Effector memory CD4-positive, alpha-beta T cell (primary cell): ENCODE data around the gene PSME3IP1.

Experiments
- DNase-seq, 3 donors: peaks; one replicate each; pipeline ENCODE4 v3.0.0-alpha.2; 2020
- H3K27ac ChIP-seq: 2 replicates; pipeline ENCODE4 v1.7.0; 2013; ENCODE audit warnings: mild to moderate bottlenecking, low read length, moderate library complexity; ENCODE audit not compliant: insufficient read depth, poor library complexity, severe bottlenecking
- H3K27me3 ChIP-seq: replicated peaks from 2 replicates; pipeline ENCODE4 v1.7.0; 2013; ENCODE audit warnings: mild to moderate bottlenecking, low read length; ENCODE audit not compliant: insufficient read depth, control insufficient read depth, poor library complexity, severe bottlenecking
- H3K36me3 ChIP-seq: 2 replicates; pipeline ENCODE4 v1.7.0; 2013; ENCODE audit warnings: mild to moderate bottlenecking, low read length, moderate library complexity; ENCODE audit not compliant: control insufficient read depth, insufficient read depth
- H3K4me1 ChIP-seq: 2 replicates; pipeline ENCODE4 v1.7.0; 2013; ENCODE audit warnings: low read length, mild to moderate bottlenecking; ENCODE audit not compliant: control insufficient read depth, insufficient read depth, poor library complexity, severe bottlenecking
- H3K4me3 ChIP-seq: 2 replicates; pipeline ENCODE4 v1.7.0; 2013; ENCODE audit warnings: low read length, low read depth, mild to moderate bottlenecking; ENCODE audit not compliant: insufficient read depth, poor library complexity, severe bottlenecking
- H3K9me3 ChIP-seq: 2 replicates; pipeline ENCODE4 v1.7.0; 2013; ENCODE audit warnings: mild to moderate bottlenecking, low read length, moderate library complexity; ENCODE audit not compliant: control insufficient read depth

The PSME3IP1 gene

DNA sequence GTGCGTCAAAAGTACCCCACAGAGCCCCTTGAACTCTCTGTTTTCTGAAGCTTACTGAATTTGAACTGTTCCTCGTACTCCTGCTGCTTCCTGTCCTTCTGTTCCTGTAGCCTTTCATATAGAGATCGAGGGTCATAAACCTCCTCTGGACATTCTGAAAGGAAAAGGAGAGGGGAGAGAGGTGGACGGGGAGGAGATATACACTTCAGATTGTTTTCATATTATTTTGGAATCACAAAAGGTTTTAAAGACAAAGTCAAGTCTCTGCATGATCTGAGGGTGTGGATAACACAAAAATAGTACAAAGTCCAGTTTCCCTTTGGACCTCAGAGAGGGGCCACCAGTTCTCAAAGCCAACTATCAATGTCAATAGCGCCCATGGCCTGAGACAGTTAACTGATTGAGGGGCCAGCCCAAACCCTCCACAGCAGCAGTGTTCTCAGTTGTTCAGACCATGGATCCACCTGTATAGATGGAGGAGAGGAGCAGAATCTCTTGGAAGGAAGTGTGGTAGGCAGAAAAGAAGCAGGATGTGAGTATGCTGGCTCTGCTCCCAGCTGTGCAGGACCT lies 13.0 kb downstream of the PSME3IP1 start:
- peaks cover 31% of the 10 kb centered on the region for H3K36me3 ChIP-seq
- H3K27ac ChIP-seq: no peak overlapping the region
- no peaks in the 10 kb centered on the region for H3K4me1 ChIP-seq
- no peak for DNase-seq
- H3K27me3 ChIP-seq: no peaks in the 10 kb centered on the region
- H3K9me3 ChIP-seq: no peaks in the 10 kb centered on the region
- H3K4me3 ChIP-seq: no peak overlapping the region

DNA sequence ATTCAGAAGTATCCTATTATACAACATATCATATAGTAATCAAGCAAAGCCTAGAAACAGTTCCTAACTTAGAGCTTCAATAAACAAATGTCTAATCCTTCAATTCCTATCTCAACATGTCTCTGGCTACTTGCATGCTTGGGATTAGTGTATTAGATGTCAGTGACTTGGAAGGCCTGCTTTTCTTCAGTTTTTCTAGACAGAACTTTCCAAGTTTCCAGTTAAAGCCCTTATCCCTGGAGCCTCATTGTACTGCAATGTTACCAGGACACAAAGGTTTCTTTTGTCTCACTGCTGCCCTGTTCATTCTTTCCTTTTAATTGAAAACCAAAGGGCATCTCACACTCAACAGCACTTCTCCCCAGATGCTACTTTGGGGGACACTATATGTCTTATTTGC lies 16.5 kb downstream of the PSME3IP1 start:
- Histone ChIP-seq H3K4me3 (no peak overlapping the region), H3K4me1 (no peaks in the 10 kb centered on the region), H3K36me3 (peaks cover 52% of the 10 kb centered on the region), H3K27me3 (no peaks in the 10 kb centered on the region), H3K27ac (no peak overlapping the region), H3K9me3 (no peaks in the 10 kb centered on the region)
- DNase-seq: no peak

DNA sequence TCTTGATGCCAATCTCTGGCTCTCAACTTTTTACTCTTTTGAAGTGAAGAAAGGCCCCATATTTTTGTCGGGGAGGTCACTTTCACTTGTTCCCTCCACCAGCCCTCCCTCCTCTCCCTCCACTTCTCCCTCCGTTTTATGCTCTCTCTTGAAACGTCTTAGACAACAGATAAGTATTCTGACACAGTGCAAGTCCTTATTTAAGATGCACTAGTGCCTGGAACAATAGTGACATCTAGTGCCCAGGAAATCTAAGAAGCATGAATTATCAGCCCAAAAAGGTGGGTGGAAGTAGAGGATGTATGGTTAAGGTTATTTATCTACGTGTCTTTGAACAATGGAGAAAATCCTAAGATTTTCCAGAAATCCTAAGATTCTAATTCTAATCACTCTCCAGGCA lies 17.9 kb downstream of the PSME3IP1 start:
- H3K36me3 ChIP-seq: peaks cover 64% of the 10 kb centered on the region
- no peaks in the 10 kb centered on the region for H3K9me3 ChIP-seq
- no peaks in the 10 kb centered on the region for H3K4me1 ChIP-seq
- no peak overlapping the region for H3K27ac ChIP-seq
- DNase-seq: no peak
- no peak overlapping the region for H3K4me3 ChIP-seq
- H3K27me3 ChIP-seq: no peaks in the 10 kb centered on the region

DNA sequence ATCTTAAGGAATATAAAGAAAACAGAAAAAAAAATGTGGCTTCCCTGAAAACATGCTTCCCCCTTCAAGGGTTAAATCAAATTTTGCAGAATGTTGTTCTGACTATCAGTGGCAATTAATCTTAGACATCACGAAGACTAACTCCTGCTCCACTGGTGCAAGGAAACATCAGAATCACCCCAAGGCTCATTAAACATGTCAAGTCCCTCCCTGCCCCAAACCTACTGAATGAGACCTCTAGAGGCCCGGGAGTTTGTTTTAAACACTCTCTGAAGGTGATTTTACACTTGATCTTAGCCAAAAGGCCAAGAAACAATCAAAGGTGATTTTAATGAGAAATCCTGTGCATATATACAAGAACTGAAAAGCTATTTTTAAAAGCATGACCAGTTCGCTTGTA lies 18.3 kb downstream of the PSME3IP1 start:
- H3K36me3 ChIP-seq: peaks cover 64% of the 10 kb centered on the region
- no peaks in the 10 kb centered on the region for H3K9me3 ChIP-seq
- no peaks in the 10 kb centered on the region for H3K4me1 ChIP-seq
- H3K27me3 ChIP-seq: no peaks in the 10 kb centered on the region
- H3K4me3 ChIP-seq: no peak overlapping the region
- H3K27ac ChIP-seq: no peak overlapping the region
- DNase-seq: no peak

DNA sequence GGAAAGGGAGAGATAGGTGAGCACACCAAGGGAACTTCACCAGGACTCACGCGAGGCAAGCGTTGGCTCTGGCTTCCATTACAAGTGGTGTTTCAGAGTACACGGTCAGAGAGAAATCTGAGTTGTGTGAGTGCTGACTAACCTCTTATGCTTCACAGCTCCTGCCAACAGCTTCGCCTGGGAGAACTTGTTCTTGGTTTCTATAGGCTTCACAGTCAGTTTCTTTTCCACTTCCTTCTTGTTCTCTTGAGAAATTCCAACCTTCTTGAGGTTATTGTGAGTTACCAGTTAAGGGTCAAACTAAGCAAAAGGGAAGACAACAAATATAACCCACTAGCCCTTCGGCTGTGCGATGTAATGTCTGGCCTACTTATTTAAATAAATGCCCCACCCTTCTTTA lies 18.9 kb downstream of the PSME3IP1 start:
- DNase-seq: no peak
- Histone ChIP-seq H3K9me3 (no peaks in the 10 kb centered on the region), H3K4me3 (no peak overlapping the region), H3K36me3 (peaks cover 66% of the 10 kb centered on the region), H3K27ac (no peak overlapping the region), H3K4me1 (no peaks in the 10 kb centered on the region), H3K27me3 (no peaks in the 10 kb centered on the region)

DNA sequence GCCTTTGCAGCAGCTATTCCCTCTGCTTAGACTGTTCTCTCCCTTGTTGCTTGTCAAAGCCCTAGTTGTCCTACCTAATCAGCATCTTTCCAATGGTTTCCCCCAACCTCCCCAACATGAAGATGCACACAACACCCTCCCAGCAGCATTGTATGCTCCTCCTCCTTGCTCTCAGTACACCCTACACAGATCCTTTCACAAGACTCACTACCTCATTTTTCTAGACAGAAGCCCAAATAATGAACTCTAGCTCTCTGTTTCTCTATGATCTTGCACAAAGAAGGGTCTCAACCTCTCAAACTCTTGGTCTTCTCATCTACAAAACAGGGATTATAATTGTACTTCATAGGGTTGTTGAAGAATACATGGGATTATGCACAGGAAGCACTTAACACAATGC lies 19.4 kb downstream of the PSME3IP1 start:
- H3K4me1 ChIP-seq: no peaks in the 10 kb centered on the region
- H3K27me3 ChIP-seq: no peaks in the 10 kb centered on the region
- H3K4me3 ChIP-seq: no peak overlapping the region
- H3K27ac ChIP-seq: no peak overlapping the region
- H3K36me3 ChIP-seq: peaks cover 62% of the 10 kb centered on the region
- no peaks in the 10 kb centered on the region for H3K9me3 ChIP-seq
- no peak for DNase-seq

DNA sequence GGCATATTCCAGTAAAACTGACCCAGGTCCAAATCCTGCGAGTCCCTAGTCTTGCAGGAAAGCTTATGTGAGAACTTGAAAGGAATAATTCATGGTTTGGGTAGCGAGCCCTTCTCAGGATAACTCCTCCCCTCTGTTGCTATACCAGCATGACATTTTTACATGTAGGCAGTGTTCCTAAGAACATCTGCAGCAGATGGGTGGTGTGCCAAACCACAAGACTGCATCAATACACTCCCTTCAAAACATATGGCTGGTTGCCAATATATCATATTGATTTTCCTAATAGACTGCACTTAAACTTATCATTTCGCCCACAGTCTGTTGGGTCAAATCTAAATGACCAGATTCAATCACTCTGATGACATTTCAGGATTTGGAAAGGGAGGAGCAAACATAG lies 19.9 kb downstream of the PSME3IP1 start:
- no peak overlapping the region for H3K4me3 ChIP-seq
- H3K36me3 ChIP-seq: peaks cover 57% of the 10 kb centered on the region

DNA sequence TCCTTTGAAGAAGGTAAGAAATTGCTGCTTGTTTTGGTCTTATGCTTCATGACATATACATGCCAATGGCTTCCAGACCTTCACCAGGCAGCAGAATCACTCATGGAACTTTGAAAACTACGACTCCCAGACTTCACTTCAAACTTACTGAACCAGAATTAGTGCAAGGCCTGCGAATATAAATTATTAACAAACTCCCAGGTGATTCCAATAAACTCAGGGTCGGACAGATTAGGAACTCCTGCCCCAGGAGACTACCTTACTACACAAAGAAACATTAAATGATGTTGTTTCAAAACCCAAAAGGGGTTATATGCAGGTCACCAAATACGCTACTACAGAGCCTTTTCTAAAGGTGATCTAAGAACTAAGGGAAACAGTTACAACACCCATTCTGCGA lies 20.4 kb downstream of the PSME3IP1 start:
- Histone ChIP-seq H3K9me3 (no peaks in the 10 kb centered on the region), H3K4me3 (no peak overlapping the region), H3K27me3 (no peaks in the 10 kb centered on the region), H3K27ac (no peak overlapping the region), H3K4me1 (no peaks in the 10 kb centered on the region), H3K36me3 (peaks cover 53% of the 10 kb centered on the region)
- DNase-seq: no peak

More for the DNA sequence above, 19.9 kb downstream of the PSME3IP1 start:
- no peak overlapping the region for H3K27ac ChIP-seq
- H3K4me1 ChIP-seq: no peaks in the 10 kb centered on the region
- no peaks in the 10 kb centered on the region for H3K27me3 ChIP-seq
- no peaks in the 10 kb centered on the region for H3K9me3 ChIP-seq
- no peak for DNase-seq

DNA sequence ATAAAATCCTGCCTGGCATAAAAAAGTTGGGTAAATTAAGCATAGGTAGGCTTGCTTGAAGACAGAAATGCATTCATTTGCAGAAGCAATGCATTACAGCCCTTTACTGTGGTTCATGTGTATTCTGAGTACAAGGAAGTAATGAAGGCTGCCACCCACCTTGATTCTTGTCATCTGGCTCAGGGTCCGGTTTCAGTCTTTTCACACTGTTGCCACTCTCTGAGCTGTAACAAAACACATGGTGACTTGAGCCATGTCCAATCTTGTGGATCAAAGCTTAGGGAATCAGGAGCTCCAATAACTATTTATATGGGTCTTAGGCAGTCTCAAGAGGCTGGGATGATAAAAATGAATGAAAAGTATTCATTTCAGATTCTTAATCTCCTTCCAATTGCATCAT lies 22.0 kb downstream of the PSME3IP1 start:
- Histone ChIP-seq H3K9me3 (no peaks in the 10 kb centered on the region), H3K27me3 (no peaks in the 10 kb centered on the region), H3K4me3 (no peak overlapping the region), H3K27ac (no peak overlapping the region), H3K36me3 (peaks cover 44% of the 10 kb centered on the region), H3K4me1 (no peaks in the 10 kb centered on the region)
- DNase-seq: no peak

DNA sequence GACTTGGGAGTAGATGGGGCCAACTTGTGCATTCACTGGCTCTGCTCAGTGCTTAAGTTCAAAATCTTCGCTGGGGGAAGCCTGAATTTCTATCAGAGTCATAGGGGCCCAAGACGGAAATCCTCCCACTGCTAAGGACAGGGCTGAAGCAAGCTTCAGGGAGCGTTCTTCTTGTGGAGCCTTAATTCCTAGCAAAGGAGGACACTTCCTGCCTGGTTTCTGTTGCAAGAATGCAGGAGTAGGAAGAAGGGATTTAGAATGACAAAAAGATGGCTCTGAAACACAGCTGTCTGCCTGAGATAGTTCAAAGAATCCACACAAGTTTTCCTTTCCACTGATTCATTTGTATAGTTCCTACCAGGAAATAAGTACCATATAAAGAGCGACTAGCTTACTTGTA lies 26.4 kb downstream of the PSME3IP1 start:
- Histone ChIP-seq H3K36me3 (peaks cover 43% of the 10 kb centered on the region), H3K27me3 (no peaks in the 10 kb centered on the region), H3K4me1 (no peaks in the 10 kb centered on the region), H3K9me3 (no peaks in the 10 kb centered on the region), H3K27ac (no peak overlapping the region), H3K4me3 (no peak overlapping the region)
- no peak for DNase-seq
